Measurements from ENCODE around the gene PDE1A.

The PDE1A gene

DNA sequence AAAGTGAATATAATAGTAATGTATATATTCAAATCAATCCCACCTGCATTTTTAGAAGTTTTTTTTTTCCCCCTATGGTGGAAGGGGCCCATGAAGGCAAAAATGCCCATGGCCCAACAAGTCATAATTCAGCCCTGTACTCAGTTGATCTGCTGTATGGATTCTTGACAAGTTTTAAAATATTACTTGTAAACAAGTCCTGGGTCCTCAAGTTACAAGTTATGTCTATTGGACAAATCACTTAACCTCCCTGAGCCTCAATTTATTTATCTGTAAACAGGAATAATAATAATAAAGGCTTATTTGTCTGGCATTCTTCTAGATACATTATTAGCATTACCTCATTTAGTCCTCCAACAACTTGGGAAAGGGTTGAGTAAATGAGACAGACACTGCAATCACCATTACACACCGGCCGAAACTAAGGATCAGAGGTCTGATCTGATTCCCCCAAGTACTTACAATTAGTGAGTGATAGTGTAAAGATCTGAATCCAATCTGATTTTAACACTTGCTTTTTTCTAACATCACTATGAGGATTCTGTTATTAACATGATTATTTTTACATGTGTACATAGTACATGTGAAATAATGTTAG is 66.1 kb downstream of the PDE1A start:
- no peak for DNase-seq (ENCODE audit: low spot score)
- TF ChIP-seq, protein P1, sequence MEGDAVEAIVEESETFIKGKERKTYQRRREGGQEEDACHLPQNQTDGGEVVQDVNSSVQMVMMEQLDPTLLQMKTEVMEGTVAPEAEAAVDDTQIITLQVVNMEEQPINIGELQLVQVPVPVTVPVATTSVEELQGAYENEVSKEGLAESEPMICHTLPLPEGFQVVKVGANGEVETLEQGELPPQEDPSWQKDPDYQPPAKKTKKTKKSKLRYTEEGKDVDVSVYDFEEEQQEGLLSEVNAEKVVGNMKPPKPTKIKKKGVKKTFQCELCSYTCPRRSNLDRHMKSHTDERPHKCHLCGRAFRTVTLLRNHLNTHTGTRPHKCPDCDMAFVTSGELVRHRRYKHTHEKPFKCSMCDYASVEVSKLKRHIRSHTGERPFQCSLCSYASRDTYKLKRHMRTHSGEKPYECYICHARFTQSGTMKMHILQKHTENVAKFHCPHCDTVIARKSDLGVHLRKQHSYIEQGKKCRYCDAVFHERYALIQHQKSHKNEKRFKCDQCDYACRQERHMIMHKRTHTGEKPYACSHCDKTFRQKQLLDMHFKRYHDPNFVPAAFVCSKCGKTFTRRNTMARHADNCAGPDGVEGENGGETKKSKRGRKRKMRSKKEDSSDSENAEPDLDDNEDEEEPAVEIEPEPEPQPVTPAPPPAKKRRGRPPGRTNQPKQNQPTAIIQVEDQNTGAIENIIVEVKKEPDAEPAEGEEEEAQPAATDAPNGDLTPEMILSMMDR (IDR thresholded peaks at IDR 0.05; ENCODE audit: extremely low read depth, missing control alignments): no peak

- DNase-seq (ENCODE audit: low spot score): no peak
- TF ChIP-seq, protein P1 (IDR thresholded peaks at IDR 0.05; ENCODE audit: extremely low read depth, missing control alignments): no peak
These were observed 66.7 kb downstream of the PDE1A start for GRCh38 chr2:182359990-182360662.

- DNase-seq (ENCODE audit: low spot score): no peak
- TF ChIP-seq, protein P1 (IDR thresholded peaks at IDR 0.05; ENCODE audit: extremely low read depth, missing control alignments): no peak
These were observed 67.5 kb downstream of the PDE1A start for GRCh38 chr2:182359027-182359989.

DNA sequence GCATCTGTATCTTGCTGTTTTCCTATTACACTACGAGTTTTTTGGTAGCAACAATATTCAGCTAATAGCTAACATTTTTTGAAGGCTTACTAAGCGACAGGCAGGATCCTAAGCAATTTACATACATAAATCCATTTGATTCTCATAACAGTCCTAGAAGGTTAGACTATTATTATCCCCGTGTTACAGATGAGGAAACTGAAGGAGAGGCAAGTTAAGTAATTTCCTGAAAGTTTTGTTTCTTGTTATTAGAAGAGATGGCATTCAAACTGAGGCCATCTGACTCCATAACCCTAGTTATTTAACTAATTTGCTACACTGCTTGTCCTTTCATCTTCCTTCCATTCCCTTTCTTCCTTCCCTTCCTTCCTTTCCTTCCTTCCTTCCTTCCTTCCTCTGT is 68.2 kb downstream of the PDE1A start:
- TF ChIP-seq, protein P1 (IDR thresholded peaks at IDR 0.05; ENCODE audit: extremely low read depth, missing control alignments): no peak
- DNase-seq (ENCODE audit: low spot score): no peak

DNA sequence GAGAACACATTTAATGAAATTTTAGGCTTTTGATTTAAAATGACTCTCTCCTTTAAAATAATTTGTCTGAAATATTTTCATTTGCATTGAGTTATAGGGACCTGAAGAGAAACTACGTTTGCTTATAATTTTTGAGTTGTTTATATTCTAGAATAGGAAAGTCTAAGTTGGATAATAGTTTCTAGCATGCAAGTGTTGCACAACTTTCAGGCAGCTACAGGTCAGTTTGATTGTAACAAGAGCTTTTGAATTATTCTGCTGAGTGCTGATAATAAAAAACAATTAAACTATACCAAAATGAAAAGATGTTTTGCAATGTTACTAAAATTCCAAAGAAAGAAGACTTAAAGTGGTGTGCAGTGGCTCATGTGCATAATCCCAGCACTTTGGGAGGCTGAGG is 71.0 kb downstream of the PDE1A start:
- TF ChIP-seq, protein P1 (IDR thresholded peaks at IDR 0.05; ENCODE audit: extremely low read depth, missing control alignments): no peak
- no peak for DNase-seq (ENCODE audit: low spot score)

- no peak for DNase-seq (ENCODE audit: low spot score)
- TF ChIP-seq, protein P1 (IDR thresholded peaks at IDR 0.05; ENCODE audit: extremely low read depth, missing control alignments): no peak
These were observed 75.4 kb downstream of the PDE1A start for GRCh38 chr2:182351427-182351826.

DNA sequence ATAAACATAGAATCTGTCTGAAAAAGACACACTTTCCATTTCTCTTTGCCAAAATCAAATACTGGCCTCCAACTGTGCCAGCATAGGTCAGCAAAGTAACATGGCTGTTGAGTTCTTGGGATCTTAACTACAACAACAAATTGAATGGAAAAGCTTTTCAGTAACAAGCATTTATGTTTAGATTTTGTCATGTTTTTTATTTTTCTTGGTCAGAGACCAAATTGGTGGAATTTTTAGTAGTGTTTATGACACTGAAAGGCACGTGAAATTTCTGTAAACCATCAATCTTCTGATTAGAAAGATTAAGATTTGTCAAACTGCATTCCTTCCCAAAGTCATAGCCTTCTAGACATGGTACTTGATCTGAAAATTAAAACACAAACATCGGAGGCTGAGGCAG is 77.6 kb downstream of the PDE1A start:
- no peak for DNase-seq (ENCODE audit: low spot score)
- TF ChIP-seq, protein P1 (IDR thresholded peaks at IDR 0.05; ENCODE audit: extremely low read depth, missing control alignments): no peak
